AG10803 (cell line): ENCODE data around the gene CTSV.
"Not testable (repeated sequence)": the region's sequence is repeated elsewhere in the genome, so short reads cannot be mapped to it uniquely, and the experiment has no call there.

Experiments used
- DNase-seq: peaks from one replicate; pipeline ENCODE4 v3.0.0; 2010; ENCODE audit warnings: low read depth
- H3K4me3 ChIP-seq: 2 replicates; pipeline ENCODE4 v1.5.1; 2011; ENCODE audit warnings: mild to moderate bottlenecking, low read length, control low read depth

Gene CTSV

DNA sequence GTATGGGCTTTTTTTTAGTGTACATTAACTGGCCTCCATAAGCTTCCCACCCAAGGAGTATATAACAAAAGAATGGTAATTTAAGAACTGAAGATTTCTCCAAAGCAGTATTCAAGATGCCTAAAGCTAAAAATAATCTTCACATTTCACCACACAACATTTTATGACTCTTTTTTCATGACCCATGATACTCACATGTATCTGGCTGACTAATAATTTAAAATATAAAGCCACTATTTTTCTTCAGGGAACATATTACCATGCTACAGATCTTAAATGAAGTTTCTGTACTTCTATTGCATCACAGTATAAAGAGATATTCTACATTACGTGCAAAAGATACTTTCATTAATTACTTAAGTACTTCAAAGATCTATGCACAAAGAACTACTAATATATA is 39.2 kb downstream of the CTSV start:
- not testable (repeated sequence) for H3K4me3 ChIP-seq, DNase-seq

DNA sequence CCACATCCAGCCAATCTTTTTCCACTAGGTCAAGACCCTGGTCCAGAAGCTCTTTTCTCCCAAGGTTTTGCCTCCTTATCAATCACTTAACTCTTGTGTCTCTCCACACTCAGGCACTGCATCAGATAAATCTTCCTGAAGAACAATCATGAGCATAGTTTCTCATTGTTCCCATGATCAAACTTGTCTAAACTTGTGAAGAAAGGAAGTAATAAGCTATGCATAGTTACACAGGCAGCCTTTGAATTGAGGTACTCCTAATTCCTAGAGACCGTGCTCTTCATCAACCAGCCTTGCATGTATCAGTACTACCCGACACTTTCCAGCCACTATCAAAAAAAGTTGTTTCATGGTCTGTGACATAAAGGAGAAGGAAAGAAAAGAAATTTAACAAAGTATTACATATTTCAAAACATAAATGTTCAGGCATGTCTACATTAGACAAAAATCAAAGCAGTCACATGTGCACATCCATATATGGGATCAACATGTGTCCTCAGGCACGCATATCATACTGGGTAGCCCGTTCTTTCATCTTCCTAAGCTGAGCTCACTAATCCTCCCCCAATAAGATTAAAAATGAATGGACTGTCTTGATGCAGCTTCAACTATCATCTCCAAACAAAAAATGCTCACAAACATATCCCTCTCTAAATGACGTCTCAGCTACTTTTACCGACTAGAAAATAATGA is 41.8 kb downstream of the CTSV start:
- not testable (repeated sequence) for H3K4me3 ChIP-seq, DNase-seq

DNA sequence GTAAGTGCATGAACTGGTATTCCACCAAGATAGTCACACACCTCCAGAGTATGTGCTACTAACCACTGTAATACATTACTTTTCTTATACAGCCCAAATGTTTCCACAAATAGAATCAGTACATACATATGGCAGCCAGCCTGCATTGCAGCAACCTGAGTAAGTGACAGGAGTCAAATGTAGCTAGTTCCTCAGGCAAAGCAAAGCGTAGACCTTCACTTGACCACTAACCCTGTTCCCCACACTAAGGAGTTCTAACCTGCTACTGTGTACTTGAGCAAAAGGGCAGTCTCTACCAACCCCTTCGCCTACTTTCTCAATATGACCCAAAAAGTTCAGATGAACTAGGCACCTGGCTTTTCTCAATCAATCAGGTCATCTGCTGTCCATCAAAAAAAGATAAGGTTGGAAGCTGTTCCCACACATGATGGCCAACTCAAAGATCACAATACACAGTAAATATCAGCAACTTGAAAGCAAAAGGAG is 44.4 kb downstream of the CTSV start:
- DNase-seq, H3K4me3 ChIP-seq: not testable (repeated sequence)

DNA sequence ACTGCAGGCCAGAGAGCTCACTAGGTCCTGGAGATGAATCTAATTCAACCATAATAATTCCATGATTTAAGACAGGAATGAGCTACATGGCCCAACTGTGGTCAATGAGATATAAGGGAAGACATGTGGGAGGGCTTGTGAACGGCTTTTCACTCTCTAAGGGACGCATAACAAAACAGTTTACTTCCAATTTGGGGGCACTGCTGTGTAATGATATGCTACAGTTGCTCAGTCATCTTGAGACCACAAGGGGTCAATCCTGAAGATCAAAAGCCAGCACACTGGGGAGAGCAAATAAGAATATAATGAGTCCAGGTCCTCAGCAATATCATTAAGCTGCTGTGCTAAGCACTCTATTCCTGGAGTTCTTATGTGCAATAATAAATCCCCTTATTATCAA is 46.6 kb downstream of the CTSV start:
- H3K4me3 ChIP-seq, DNase-seq: not testable (repeated sequence)

DNA sequence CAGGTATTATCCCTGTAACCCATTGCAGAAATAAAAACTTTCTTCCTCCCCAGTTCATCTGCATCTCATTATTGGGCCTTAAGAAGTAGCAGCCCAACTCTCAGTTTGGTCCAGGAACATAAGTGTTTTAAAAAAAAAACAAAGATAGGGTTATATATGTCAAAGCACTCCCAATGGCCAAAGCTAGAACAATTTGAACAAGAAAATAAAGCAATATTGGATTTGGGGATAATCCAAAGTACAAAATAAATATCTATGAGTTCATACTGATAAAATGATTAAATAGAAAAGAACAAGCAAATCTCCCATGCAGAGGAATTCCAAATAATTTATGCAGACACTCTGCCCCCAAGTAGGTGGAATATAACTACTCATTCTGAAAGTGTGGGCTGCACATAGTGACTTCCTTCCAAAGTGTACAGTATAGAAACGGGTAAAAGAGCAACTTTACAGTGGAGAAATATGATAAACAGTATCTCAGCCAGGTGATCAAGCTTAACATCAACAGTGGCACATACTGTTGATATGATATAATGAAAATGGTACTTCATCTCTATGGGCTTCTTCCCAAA is 49.1 kb downstream of the CTSV start:
- not testable (repeated sequence) for H3K4me3 ChIP-seq, DNase-seq

DNA sequence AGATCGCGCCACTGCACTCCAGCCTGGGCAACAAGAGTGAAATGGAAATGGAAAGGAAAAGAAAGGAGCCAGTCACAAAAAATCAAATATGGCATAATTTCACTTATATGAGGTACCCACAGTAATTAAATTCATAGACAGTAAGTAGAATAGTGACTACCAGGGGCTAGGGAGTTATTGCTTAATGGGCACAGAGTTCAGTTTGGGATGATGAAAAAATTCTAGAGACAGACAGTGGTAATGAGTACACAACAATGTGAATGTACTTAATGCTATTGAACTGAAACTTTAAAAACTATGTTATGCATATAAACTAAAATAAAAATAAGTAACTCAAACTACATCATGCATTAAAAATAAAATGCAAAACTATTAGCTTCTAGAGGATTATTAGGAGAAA is 54.1 kb downstream of the CTSV start:
- H3K4me3 ChIP-seq, DNase-seq: not testable (repeated sequence)

DNA sequence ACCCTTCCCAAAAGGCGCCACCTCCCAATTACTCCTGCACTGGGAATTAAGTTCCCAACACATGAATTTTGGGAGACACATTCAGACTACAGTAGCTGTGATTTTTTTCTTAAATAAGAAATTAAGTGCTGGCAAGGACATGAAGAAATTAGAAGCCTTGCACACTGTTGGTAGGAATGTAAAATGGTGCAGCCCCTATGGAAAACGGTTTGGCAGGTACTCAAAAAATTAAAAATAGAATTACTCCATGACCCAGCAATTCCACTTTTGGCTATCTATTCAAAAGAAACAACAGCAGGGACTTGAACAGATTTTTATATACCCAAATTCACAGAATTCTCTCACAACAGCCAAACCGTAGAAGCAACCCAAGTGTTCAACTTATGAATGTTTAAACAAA is 54.8 kb downstream of the CTSV start:
- not testable (repeated sequence) for H3K4me3 ChIP-seq, DNase-seq

DNA sequence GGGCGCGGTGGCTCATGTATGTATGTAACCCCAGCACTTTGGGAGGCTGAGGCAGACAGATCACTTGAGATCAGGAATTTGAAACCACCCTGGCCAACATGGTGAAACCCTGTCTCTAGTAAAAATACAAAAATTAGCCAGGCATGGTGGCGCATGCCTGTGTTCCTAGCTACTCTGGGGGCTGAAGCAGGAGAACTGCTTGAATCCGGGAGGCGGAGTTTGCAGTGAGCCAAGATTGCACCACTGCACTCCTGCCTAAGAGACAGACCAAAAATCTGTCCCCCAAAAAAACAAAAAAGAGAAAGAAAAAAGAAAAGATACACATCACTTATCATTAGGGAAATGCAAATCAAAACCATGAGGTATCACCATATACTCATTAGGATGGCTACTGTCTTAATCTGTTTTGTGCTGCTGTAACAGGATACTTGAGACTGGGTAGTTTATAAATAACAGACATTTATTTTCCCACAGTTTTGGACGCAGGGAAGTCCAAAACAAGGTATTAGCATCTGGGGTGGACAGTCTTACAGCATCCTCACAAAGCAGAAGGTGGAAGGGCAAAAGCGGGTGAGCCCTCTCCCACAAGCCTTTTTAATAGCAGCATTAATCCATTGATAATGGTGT is 55.3 kb downstream of the CTSV start:
- not testable (repeated sequence) for DNase-seq

More for the DNA sequence above, 55.3 kb downstream of the CTSV start:
- H3K4me3 ChIP-seq: not testable (repeated sequence)
